ENCODE measurements around the gene PDZK1. TPM values are rescaled to one million over a fixed set of nuclear protein-coding genes. Genes with fewer than 3 reads are reported as not detected.

Gene PDZK1
- total and polyA plus RNA-seq, 2 experiments from 2014 or later, result 0.73 TPM; not detected in 1

GRCh38 chr1:145730467-145730866 is 23.3 kb upstream of the PDZK1 start (continued):
- TF ChIP-seq REST (IDR thresholded peaks at IDR 0.05; ENCODE audit: unreplicated experiment) (no peak), STAT1 (IDR thresholded peaks at IDR 0.05; ENCODE audit: unreplicated experiment) (no peak), JUNB (IDR thresholded peaks at IDR 0.05; ENCODE audit: unreplicated experiment) (no peak), NANOG (IDR thresholded peaks at IDR 0.05; ENCODE audit: borderline replicate concordance) (no peak), EZH2phosphoT487 (IDR thresholded peaks at IDR 0.05; ENCODE audit: unreplicated experiment) (no peak), ETS1 (IDR thresholded peaks at IDR 0.05) (no peak), POLR2AphosphoS5 (IDR thresholded peaks at IDR 0.05; ENCODE audit: low read depth) (no peak), ZNF114 (CRISPR knock-in tag; IDR thresholded peaks at IDR 0.05) (no peak), CTCF (conservative IDR thresholded peaks at IDR 0.05; ENCODE audit: low read depth in 2 of 2) (no peak), CREB1 (CRISPR knock-in tag; IDR thresholded peaks at IDR 0.05; ENCODE audit: low read depth) (no peak), EZH2 (IDR thresholded peaks at IDR 0.05; ENCODE audit: low read depth, unreplicated experiment) (no peak)

- peaks cover 4% of the 10 kb centered on the region; the same call in 1 of the 2 replicates for H4K20me1 ChIP-seq (replicated peaks; ENCODE audit: insufficient read depth)
- H3K36me3 Mint-ChIP-seq (ENCODE audit: low read depth), result no peaks in the 10 kb centered on the region
- no peak overlapping the region for H3K27ac ChIP-seq (ENCODE audit: low read depth)
- no peaks in the 10 kb centered on the region for H3K27me3 ChIP-seq (ENCODE audit: insufficient read depth)
- H3K4me3 ChIP-seq, result no peak overlapping the region
- H3K27me3 Mint-ChIP-seq (ENCODE audit: insufficient read depth, low read depth, poor library complexity), result peaks cover 8% of the 10 kb centered on the region
- no peaks in the 10 kb centered on the region for H3F3A ChIP-seq (replicated peaks; ENCODE audit: low read depth)
- no peaks in the 10 kb centered on the region for H3K79me2 ChIP-seq (replicated peaks; ENCODE audit: insufficient read depth)
- H3K36me3 ChIP-seq (ENCODE audit: insufficient read depth), result no peaks in the 10 kb centered on the region
- H3K4me2 ChIP-seq, result no peak overlapping the region
- H3K27ac Mint-ChIP-seq, result no peak overlapping the region
- peaks cover 25% of the 10 kb centered on the region for H3K4me1 Mint-ChIP-seq
- H3K9me3 Mint-ChIP-seq, result no peaks in the 10 kb centered on the region
- H3K4me3 Mint-ChIP-seq, result no peak overlapping the region
- DNase-seq (ENCODE audit: low spot score), result no peak
- no peaks in the 10 kb centered on the region for H3K9me2 ChIP-seq (ENCODE audit: insufficient read depth)
- no peak for ATAC-seq
- 0 out of 2 replicates have a peak, but pooled peaks cover 6% of the 10 kb centered on the region for H3K4me1 ChIP-seq (ENCODE audit: insufficient read depth)
- TF ChIP-seq CREB1 (CRISPR knock-in tag; IDR thresholded peaks at IDR 0.05; ENCODE audit: low read depth), result no peak
- no peak for TF ChIP-seq REST (IDR thresholded peaks at IDR 0.05; ENCODE audit: unreplicated experiment)
- TF ChIP-seq CTCF (conservative IDR thresholded peaks at IDR 0.05; ENCODE audit: low read depth in 2 of 2), result no peak
- TF ChIP-seq JUNB (IDR thresholded peaks at IDR 0.05; ENCODE audit: unreplicated experiment), result no peak
- no peak overlapping the region; the same call in 1 of the 2 replicates for H2AFZ ChIP-seq
Observed at GRCh38 chr1:145729666-145730436, 22.7 kb upstream of the PDZK1 start.
